ENCODE measurements around the gene PFKL.
"Not testable (repeated sequence)": the region's sequence is repeated elsewhere in the genome, so short reads cannot be mapped to it uniquely, and the experiment has no call there.

Gene PFKL

DNA sequence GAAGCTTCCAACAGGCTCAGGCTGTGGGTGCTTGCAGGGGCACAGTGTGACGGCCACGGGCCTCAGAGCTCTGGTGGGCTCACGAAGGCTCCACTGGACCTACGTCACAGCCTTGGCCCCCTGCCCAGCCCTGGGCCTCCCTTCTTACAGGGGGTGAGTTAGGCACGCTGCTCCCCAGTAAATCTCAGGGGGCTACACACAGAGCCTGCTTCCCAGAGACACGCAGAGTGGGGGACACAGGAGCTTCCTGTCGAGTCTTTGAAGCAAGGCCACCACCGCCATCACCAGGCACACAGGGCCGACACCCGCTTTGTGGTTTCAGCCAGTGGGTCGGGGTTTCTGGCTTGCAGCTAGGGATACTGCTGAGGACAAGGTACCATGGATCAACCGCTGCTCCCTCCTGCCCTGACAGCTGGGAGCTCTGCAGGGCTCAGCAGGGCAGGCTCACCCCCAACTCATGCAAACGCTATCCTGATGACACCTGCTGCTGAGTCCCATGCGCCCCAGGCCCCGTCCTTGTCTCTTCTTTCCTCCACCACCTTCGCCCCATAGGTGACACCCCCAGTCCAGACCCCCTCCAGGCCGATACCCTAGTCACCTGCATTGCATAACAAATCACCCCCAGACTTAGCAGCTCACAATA is 44.8 kb downstream of the PFKL start:
- DNase-seq (ENCODE audit: low read depth), result no peak

DNA sequence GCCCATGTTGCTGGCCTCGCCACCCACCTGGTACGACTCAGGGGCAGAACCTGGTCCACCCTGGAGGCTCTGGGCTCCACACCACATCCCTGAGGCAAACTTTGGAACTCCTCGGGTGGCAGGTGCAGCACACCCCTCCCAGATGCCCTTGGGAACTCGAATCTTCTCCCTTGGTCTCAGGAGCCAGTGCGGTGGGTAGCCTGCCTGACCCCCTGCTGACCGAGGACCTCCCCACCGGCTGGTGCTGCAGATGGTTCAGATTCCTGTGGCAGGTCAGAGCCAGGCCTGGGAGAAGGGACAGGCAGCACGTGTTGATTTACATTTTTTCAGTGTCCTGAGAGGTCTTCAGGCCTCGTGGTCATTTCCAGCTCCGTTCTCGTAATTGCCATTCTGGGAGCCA is 45.6 kb downstream of the PFKL start:
- no peak for DNase-seq (ENCODE audit: low read depth)

DNA sequence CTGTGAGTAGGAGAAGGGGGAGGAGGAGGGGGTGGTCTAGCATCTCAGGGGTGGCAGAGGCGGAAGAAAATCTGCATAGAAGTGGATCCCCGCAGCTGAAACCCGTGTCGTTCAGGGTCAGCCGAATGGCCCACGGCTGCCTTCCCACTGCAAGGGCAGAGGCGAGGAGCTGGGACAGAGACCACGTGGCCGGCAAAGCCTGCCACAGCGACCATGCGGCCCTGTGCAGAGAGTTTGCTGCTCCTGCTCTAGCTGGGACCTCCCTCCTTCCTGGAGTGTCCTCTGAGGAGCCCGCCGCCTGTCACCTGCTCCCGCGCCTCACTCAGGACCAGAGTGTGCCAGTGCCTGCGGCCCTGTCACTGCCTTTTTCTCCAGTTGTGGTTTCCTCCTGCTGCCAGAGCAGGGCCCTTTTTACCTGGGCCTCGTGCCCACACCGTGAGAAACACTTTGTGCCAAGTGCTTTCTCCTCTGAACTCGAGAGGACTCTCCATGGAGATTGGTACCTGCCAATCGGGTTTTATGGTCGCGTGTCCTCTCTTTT is 48.1 kb downstream of the PFKL start:
- DNase-seq (ENCODE audit: low read depth), result no peak

DNA sequence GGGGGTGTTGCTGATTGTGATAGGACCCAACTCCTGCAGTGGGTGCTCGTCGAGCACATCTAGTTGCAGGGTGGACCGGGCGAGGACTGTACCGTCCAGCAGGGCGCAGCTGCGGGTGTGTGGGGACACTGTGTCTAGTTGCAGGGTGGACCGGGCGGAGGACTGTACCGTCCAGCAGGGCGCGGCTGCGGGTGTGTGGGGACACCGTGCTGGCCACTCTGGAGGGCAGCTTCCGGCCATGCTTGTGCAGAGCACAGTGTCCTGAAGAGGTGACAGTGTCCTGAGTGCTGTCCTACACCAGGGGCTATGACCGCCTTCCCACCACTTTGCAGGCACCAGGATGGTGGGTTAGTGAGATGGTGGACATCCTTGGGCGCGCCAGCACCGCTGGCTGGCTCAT is 49.0 kb downstream of the PFKL start:
- DNase-seq (ENCODE audit: low read depth), result no peak

DNA sequence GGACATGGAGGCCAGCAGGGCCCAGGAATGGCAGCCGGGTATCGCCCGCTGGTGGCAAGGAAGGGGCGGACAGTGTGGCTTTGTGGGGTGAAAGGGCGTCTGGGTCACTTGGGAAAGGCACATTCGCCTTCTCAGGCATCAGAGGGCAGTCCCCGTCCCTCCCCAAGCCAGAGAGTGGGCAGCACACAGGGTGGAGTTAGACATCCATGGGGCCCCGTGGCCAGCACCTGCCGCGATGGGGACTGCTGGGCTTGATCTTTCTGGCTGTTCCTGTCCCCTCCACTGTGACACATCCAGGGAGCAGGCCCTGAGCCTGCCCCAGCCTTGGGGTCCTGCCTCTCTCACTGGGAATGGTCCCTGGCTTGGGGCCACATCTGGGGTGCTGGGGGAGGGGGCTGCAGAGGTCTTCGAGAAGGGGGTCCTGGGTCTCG is 49.6 kb downstream of the PFKL start:
- DNase-seq (ENCODE audit: low read depth), result no peak

DNA sequence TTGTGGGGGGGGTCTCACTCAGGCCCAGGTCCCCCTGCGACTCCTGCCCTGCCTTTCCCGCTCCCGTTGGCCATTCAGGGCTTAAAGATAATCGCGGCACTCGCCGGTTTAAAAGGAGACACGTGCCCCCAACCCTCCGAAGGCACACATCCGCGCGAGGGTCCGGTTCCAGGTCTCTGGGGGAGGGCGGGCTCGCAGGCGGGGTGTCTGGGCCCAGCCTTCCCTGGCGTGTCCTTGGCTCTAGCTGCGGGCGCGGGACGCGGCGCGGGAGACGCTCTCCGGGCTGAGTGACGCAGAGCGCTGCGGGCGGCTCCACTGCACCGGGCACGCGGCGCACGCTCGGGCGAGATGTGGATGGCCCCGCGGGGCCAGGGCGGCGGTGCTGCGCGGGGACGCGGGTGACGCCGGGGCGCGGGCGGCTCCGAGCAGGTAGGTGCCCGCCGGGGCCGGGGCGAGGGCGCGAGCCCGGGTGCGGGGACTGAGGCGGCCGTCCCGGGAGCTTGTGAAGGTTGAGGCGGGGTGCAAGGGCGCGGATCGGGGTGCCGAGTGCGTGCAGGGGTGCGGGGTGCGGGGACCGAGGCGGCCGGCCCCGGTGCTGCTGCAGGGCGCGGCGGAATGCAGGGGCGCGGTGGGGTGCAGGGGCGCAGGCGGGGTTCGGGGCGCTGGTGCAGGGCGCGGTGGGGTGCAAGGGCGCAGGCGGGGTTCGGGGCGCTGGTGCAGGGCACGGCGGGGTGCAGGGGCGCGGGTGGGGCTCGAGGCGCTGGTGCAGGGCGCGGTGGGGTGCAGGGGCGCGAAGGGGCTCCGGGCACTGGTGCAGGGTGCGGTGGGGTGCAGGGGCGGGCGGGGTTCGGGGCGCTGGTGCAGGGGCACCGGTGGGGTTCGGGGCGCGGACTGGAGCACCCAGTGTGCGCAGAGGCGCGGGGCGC is 50.3 kb downstream of the PFKL start:
- DNase-seq (ENCODE audit: low read depth), result no peak

DNA sequence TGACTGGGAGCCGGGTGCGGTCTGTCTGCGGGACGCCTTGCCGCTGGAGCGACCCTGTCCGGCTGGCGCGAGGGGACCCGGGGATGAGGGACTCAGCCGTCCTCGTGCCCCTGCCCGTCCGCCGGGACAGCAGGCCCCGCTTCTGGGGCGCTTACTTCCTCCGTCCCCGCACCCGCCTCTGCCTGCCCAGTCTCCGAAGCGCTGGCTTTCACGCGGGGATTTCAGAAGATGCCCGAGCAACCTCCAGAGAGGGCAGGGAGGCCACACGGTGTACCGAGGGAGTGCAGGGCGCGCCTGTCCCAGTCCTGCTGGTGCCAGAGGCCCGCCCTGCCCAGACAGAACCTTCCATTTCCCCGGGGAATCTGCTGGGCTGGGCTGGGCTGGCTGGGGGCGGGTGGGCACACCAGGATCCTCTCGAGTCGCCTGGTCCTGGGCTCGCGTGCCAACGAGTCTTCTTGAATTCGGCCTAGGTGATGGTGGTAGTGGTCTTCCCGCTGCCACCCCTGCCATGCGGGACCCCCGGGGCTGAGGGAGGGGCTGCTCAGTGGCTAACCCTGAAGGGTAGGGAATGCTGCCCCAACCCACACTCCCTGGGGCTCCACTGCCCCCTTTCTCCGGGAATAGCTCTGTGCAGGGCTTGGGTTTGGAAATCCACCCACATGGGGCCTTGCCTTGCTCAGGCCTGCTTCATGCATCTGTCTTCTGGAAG is 51.1 kb downstream of the PFKL start:
- no peak for DNase-seq (ENCODE audit: low read depth)

DNA sequence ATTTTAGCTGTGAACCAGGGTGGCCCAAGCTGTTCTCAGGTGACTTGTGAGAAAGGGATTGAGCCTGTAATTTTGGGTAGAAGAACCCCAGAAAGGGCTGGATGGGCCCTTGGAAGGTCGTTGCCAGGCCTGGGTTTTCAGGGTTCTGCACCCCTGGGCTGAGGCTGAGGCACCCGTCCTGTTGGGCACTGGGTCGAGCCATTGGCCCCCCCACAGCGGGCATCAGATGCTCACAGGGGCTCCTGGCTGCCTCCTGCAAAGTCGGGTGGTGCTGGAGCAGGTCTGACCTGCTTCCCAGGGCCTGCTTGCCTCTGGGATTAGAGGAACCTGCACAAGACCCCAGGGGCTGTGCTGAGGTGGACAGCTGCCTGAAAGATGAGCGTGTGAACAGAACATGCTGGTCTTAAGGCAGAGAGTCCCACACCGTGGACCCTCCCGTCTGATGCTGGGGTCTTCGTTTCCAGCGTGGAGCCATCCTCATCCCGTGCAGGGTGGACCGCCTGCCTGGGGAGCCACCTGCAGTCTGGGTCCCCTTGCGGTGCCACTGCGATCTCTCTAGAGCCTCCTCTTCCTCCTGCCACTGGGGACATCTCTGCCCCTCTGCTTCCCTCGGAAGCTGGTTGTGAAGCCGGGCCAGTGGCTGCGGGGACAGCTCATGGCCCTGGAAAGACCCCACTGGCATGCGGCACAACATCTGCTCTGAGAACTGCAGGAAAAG is 51.8 kb downstream of the PFKL start:
- no peak for DNase-seq (ENCODE audit: low read depth)

DNA sequence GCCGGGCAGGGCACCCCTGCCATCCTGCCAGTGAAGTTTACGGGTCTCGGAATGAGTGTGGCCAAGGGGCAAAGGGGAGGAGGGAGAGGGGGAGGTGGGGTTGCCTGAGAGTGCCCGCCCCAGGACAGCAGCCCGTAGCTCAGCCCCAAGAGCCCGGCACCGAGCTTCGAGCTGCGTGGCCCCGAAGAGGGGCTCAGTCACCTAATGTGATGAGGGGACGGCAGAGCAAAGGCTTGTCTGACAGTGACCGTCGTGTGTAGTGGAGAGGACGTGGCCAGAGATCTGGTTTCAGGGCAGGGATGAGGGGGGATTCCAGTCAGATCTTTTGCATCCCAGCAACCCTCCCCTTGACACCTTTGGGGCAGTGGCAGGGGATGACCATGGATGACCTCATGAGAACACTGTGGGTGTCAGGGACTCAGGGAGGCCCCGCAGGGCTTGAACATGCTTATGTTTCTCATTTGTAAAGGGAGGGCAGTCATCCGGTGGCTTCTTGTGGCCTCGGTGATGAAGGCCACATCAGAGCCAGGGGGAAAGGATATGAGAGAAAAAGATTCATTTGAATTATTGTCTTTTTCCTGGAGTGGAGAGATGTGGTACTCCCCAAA is 52.5 kb downstream of the PFKL start:
- DNase-seq (ENCODE audit: low read depth), result no peak

DNA sequence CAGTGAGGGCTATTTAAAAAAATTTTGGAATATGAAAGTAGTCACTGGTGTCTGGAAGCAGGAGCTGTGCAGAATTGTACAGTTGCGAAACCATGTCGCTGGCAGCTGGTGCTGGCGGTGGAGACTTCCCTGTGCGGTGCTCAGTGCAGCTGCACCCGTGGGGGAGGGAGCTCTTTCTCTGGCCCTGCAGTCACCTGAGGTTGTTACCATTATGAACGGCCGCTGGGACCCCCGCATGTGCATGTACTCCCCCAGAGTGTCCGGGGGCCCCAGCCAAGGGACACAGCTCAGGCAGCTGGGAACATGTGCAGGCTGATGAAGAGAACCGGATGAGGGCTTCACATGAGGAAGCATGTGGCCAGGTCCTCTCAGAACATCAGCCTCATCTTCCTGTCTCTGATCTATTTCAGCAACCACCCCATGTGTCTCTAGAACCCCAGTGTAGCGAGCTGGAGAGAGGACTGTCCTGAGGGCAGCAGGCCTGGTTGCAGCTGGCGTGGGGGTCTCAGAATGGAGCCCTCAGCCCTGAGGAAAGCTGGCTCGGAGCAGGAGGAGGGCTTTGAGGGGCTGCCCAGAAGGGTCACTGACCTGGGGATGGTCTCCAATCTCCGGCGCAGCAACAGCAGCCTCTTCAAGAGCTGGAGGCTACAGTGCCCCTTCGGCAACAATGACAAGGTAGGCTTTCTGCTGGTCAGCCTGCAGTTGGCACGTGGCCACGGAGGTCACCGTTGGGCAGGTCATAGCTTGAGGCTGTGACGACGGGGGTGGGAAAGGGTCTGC is 53.5 kb downstream of the PFKL start, which contains the start of gene TRPM2:
TSS of gene TRPM2 (plus strand) at position 431 of the 780 bp plus-strand sequence. CDS start at position 511, 80 bp downstream.
- DNase-seq (ENCODE audit: low read depth), result no peak

DNA sequence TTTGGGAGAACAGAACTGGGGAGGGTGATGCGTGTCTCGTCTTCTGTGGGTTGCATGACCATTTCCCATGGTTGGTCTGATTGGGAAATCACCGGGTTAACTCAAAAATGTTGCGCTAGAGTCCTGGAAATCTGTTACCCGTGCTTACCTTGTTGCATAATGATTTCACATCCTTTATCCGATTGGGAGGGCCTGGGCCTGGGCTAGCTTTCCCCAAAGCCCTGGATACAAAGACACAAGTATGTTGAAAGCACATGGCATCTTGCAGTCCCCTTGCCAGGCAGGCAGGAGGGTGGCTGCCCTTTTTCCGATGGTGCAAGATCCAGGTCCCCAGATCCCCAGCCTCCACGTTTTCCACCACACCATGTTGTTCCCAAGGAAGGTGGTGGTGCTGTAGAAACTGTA is 54.1 kb downstream of the PFKL start:
- no peak for DNase-seq (ENCODE audit: low read depth)

DNA sequence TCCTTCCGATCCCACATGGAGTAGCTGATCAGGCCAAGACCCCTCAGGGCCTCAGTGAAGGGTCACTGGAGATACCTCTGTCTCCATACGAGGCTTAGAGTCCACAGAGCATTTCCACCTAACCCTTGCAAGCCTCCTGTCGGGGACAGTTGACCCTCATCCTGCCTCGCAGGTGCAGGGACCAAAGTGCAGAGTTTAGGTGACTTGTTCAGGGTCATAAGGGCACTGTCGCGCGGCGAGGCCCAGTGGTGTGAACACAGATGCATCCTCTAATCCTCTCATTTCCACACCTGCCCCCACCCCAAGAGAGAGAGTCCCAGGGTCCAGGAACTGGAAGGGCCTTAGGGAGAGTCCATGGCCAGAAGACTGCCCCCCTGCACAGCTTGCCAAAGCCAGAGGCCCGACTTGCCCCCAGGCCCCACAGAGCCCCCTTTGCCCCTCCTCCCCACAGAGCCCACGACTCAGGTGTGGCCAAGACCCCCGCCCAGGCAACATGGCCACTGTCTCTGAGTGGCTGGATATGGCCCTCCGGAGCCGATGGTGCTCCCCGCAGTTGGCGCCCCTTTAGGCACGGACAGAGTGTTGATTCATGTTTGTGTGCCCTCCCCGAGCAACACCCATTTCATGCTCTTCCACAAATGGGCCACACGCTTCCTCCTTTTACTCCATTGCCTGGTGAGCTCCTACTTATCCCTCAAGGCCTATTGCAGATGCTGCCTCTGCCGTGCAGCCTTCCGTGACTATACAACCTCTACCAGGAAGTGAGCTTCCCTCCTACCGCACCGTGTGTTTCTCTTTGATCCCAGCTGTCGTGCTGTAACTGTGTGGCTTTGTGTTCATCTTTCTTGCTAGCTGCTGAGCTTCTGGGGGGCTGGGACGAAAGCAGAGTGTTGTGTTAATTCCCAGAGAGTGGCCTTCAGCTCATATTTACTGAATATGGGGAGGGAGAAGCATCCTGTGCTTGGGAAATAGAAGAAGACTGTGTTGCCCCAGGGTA is 55.2 kb downstream of the PFKL start:
- DNase-seq (ENCODE audit: low read depth), result no peak

DNA sequence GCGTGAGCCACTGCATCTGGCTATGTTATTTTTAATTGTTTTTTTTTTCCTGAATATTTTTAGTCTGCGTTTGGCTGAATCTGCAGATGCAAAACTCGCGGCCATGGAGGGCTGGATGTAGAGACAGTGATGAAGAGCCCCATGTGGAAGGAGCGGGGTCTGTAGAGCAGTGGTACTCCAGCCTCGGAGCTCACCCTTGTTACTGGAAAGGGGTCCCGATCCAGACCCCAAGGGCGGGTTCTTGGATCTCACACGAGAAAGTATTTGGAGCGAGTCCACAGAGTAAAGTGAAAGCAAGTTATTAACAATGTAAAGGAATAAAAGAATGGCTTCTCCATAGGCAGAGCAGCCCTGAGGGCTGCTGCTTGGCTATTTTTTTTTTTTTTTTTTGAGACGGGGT is 56.3 kb downstream of the PFKL start:
- DNase-seq (ENCODE audit: low read depth), result no peak

DNA sequence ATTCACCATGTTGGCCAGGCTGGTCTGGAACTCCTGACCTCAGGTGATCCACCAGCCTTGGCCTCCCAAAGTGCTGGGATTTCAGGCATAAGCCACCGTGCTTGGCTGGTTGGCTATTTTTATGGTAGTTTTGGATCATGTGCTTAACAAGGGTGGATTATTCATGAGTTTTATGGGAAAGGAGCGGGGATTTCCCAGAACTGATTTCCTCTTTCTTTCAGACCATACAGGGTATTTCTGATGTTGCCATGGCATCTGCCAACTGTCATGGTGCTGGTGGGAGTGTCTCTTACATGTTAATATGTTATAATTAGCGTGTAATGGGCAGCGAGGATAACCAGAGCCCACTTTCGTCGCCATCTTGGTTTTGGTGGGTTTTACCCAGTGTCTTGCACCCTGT is 56.8 kb downstream of the PFKL start:
- no peak for DNase-seq (ENCODE audit: low read depth)

DNA sequence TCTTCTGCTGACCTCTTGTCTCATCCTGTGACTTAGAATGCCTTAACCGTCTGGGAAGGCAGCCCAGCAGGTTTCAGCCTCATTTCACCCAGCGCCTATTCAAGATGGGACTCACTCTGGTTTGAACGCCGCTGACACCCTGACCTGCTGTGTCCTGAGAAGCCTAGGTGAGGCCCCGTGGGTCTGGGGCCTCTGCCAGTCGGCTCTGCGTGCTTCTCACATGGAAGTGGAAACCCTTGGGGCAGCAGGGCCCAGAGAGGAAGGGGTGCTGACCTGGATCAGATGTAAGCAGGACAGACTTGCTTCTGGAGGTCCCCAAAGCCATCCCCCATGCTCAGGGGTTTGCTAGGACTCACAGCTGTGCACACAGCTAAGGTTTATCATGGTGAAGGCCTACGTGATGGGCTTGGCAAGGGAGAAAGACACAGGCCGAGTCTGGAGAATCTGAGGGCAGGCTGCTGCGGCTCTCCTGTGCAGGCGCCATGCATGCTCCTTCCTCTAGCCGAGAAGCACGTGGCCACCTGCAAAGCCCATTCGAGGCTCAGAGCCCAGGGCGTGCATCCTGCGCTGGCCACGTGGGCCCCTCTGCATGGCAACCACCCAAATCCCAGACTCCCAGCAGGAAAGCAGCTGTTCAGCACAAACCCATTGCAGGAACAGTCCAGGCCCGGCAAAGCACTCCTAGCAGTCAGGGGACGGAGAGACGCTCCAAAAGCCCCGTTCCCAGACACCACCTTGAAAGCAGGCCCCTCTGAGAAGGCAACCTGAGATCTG is 57.4 kb downstream of the PFKL start:
- no peak for DNase-seq (ENCODE audit: low read depth)

DNA sequence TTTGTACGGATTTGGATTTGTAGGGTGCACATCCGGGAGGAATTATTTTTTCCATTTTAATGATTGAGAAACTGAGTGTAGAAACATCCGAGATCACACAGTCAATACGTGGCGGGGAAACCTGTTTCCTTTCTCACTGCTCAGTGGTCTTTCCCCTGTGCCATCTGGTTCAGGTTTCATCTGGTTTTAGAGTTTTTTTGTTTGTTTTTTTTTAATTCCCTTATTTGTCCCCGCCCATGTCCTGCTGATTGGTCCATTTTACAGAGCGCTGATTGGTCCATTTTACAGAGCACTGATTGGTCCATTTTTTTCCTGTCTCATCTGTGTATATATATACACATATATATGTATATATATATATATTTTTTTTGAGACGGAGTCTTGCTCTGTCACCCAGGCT is 59.5 kb downstream of the PFKL start:
- no peak for DNase-seq (ENCODE audit: low read depth)

DNA sequence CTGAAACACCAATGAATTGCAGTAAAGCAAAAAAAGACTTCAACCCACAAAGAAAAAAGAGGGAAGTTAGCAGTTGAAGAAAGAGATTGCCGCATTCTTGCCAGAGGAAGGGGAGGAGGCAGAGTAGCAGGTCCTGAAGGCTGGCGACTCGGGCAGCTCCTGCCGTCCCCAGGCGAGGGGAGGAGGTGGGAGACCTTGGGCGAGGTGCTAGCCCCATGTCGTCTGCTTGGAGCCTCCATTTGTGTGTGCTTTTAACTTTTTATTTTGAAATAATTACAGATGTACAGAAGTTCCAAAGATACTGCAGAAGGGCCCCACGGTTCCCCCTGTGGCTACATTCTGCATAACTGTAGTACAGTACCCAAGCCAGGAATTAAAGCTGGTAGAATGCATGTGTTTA is 60.3 kb downstream of the PFKL start:
- DNase-seq (ENCODE audit: low read depth), result no peak

DNA sequence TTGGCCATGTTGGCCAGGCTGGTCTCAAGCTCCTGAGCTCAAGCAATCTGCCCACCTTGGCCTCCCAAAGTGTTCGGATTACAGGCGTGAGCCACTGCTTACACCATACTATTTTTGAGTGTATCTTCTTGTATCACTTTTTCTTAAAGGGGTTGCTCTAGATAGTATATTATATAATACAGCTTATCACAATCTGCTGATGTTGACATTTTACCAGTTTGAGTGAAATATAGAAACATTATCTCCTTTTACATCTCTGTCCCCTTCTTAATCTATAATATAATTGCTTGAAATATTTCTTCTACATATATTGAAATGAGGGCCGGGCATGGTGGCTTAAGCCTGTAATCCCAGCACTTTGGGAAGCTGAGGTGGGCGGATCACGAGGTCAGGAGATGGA is 62.0 kb downstream of the PFKL start:
- DNase-seq (ENCODE audit: low read depth), result not testable (repeated sequence)

DNA sequence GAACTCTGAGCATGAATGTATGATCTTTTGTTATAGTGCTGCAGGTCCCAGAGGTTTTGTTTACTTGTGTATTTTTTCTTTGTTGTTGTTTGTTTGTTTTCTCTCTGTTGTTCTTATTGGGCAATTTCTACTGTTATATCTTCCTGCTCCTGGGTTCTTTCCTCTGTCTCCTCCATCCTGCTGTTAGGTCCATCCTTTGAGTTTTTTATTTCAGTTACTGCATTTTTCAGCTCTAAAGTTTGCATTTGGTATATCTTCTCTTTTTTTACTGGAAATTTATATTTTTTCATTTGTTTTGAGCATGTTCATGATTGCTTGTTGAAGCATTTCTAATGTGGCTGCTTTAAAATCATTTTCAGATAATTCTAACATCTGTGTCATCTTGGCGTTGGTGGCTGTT is 63.4 kb downstream of the PFKL start:
- DNase-seq (ENCODE audit: low read depth), result no peak
